ENCODE results near the gene GOLGA6L10. TPM values are rescaled to one million over a fixed set of nuclear protein-coding genes. Genes with fewer than 3 reads are reported as not detected.
"Not testable (repeated sequence)": the region's sequence is repeated elsewhere in the genome, so short reads cannot be mapped to it uniquely, and the experiment has no call there.

GOLGA6L10 gene
- total RNA-seq, 1 experiment from 2014 or later, result 1.9 TPM

- BruUV-seq (replicated peaks), result no TSS peak
- no peaks in the 10 kb centered on the region for H3K27me3 Mint-ChIP-seq (ENCODE audit: insufficient read depth, unreplicated experiment)
- no peak for TF ChIP-seq CTCF (IDR thresholded peaks at IDR 0.05; ENCODE audit: unreplicated experiment)
- peaks cover 15% of the 10 kb centered on the region for H3K4me1 Mint-ChIP-seq (ENCODE audit: insufficient read depth, unreplicated experiment)
- intact Hi-C loops (cut with micrococcal nuclease), result no loop called here
- ChIA-PET CTCF (interaction anchor here (0.7 kb wide), 1 partner anchor 621 kb away, joined by 5 read pairs; no protein-coding TSS in a partner anchor), POLR2A (no interaction called here)
- no peak for DNase-seq (ENCODE audit: unreplicated experiment)
- H3K9me3 Mint-ChIP-seq (ENCODE audit: unreplicated experiment), result no peaks in the 10 kb centered on the region
- H3K36me3 Mint-ChIP-seq (ENCODE audit: insufficient read depth, unreplicated experiment), result no peaks in the 10 kb centered on the region
- no peak overlapping the region for H3K4me3 Mint-ChIP-seq (ENCODE audit: unreplicated experiment)
- no peak overlapping the region for H3K27ac Mint-ChIP-seq (ENCODE audit: low read depth, unreplicated experiment)
Observed at GRCh38 chr15:82301296-82302016, 47.8 kb downstream of the GOLGA6L10 start.

- CTCF ChIA-PET, result no interaction called here
- no peak for DNase-seq (ENCODE audit: unreplicated experiment)
- Mint-ChIP-seq H3K27me3 (ENCODE audit: insufficient read depth, unreplicated experiment) (no peaks in the 10 kb centered on the region), H3K4me3 (ENCODE audit: unreplicated experiment) (no peak overlapping the region), H3K27ac (ENCODE audit: low read depth, unreplicated experiment) (peak overlapping the region; percentile 78), H3K9me3 (ENCODE audit: unreplicated experiment) (no peaks in the 10 kb centered on the region), H3K36me3 (ENCODE audit: insufficient read depth, unreplicated experiment) (no peaks in the 10 kb centered on the region), H3K4me1 (ENCODE audit: insufficient read depth, unreplicated experiment) (peaks cover 15% of the 10 kb centered on the region)
- no peak for TF ChIP-seq CTCF (IDR thresholded peaks at IDR 0.05; ENCODE audit: unreplicated experiment)
- intact Hi-C loops (cut with micrococcal nuclease), result no loop called here
- POLR2A ChIA-PET, result no interaction called here
- no TSS peak for BruUV-seq (replicated peaks)
Observed at GRCh38 chr15:82300883-82301282, 48.4 kb downstream of the GOLGA6L10 start.

GRCh38 chr15:82300326-82300725, 48.9 kb downstream of the GOLGA6L10 start:
- Mint-ChIP-seq H3K4me1 (ENCODE audit: insufficient read depth, unreplicated experiment) (peaks cover 15% of the 10 kb centered on the region), H3K27ac (ENCODE audit: low read depth, unreplicated experiment) (peak overlapping the region; percentile 78), H3K4me3 (ENCODE audit: unreplicated experiment) (peak overlapping the region; percentile 29)
- DNase-seq (ENCODE audit: unreplicated experiment); CTCF ChIA-PET; H3K9me3 Mint-ChIP-seq (ENCODE audit: unreplicated experiment); BruUV-seq (replicated peaks); intact Hi-C loops (cut with micrococcal nuclease); H3K27me3 Mint-ChIP-seq (ENCODE audit: insufficient read depth, unreplicated experiment); H3K36me3 Mint-ChIP-seq (ENCODE audit: insufficient read depth, unreplicated experiment); POLR2A ChIA-PET: not testable (repeated sequence)

GRCh38 chr15:82299511-82299914, 49.8 kb downstream of the GOLGA6L10 start:
- not testable (repeated sequence) for BruUV-seq (replicated peaks); H3K9me3 Mint-ChIP-seq (ENCODE audit: unreplicated experiment)

GRCh38 chr15:82298520-82298919, 50.8 kb downstream of the GOLGA6L10 start:
- Mint-ChIP-seq H3K4me3 (ENCODE audit: unreplicated experiment) (no peak overlapping the region), H3K36me3 (ENCODE audit: insufficient read depth, unreplicated experiment) (no peaks in the 10 kb centered on the region), H3K4me1 (ENCODE audit: insufficient read depth, unreplicated experiment) (peaks cover 15% of the 10 kb centered on the region), H3K27me3 (ENCODE audit: insufficient read depth, unreplicated experiment) (no peaks in the 10 kb centered on the region), H3K9me3 (ENCODE audit: unreplicated experiment) (no peaks in the 10 kb centered on the region), H3K27ac (ENCODE audit: low read depth, unreplicated experiment) (no peak overlapping the region)
- ChIA-PET POLR2A (no interaction called here), CTCF (no interaction called here)
- no peak for DNase-seq (ENCODE audit: unreplicated experiment)
- no peak for TF ChIP-seq CTCF (IDR thresholded peaks at IDR 0.05; ENCODE audit: unreplicated experiment)
- intact Hi-C loops (cut with micrococcal nuclease), result no loop called here
- BruUV-seq (replicated peaks), result no TSS peak

More at GRCh38 chr15:82299511-82299914, 49.8 kb downstream of the GOLGA6L10 start:
- H3K4me3 Mint-ChIP-seq (ENCODE audit: unreplicated experiment); H3K36me3 Mint-ChIP-seq (ENCODE audit: insufficient read depth, unreplicated experiment); H3K27ac Mint-ChIP-seq (ENCODE audit: low read depth, unreplicated experiment); H3K27me3 Mint-ChIP-seq (ENCODE audit: insufficient read depth, unreplicated experiment); intact Hi-C loops (cut with micrococcal nuclease); CTCF ChIA-PET; DNase-seq (ENCODE audit: unreplicated experiment): not testable (repeated sequence)
- POLR2A ChIA-PET, result interaction anchor here (0.6 kb wide), 1 partner anchor 26 kb away, joined by 3 read pairs; no protein-coding TSS in a partner anchor
- H3K4me1 Mint-ChIP-seq (ENCODE audit: insufficient read depth, unreplicated experiment), result peaks cover 15% of the 10 kb centered on the region

Data from MCF 10A (cell line).